ENCODE results near the gene NLRP3.
"Not testable (repeated sequence)": the region's sequence is repeated elsewhere in the genome, so short reads cannot be mapped to it uniquely, and the experiment has no call there.

NLRP3 gene

DNA sequence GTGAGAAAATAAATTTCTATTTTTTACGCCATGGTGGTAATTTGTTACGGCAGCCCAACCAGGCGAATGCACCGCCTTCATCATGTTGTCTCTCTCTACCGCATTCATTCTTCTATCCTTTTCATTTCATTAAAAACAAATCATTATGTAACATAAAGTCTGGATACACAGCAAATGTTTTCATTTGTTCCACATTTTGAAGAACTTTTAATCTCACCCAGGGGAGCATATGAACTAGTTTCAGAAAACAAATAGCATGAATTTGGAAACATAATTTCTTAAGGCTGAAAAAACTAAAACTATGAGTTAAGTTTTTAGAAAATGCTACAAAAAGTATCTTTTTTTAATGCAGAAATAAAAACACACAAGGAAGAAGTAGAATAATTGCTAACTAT lies 53.2 kb downstream of the NLRP3 start:
- no peak for DNase-seq (ENCODE audit: low read depth in 2 of 2)

DNA sequence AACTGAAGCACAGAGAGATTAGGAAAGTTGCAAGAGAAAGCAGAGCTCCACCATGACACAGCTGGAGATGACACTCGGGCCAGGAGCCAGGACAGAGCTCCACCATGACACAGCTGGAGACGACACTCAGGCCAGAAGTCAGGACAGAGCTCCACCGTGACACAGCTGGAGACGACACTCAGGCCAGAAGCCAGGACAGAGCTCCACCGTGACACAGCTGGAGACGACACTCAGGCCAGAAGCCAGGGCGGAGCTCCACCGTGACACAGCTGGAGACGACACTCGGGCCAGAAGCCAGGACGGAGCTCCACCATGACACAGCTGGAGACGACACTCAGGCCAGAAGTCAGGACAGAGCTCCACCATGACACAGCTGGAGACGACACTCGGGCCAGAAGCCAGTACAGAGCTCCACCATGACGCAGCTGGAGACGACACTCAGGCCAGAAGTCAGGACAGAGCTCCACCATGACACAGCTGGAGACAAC lies 55.0 kb downstream of the NLRP3 start:
- DNase-seq (ENCODE audit: low read depth in 2 of 2): not testable (repeated sequence)

DNA sequence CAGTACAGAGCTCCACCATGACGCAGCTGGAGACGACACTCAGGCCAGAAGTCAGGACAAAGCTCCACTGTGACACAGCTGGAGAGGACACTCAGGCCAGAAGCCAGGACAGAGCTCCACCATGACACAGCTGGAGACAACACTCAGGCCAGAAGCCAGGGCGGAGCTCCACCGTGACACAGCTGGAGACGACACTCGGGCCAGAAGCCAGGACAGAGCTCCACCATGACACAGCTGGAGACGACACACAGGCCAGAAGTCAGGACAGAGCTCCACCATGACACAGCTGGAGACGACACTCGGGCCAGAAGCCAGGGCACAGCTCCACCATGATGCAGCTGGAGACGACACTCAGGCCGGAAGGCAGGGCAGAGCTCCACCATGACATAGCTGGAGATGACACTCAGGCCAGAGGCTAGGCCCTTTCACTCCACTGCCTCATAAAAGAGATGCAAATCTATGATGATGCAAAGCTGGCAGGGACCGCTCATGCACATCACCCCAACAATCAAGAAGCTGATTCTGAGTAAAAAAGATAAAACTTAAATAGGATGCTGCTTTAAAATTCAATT lies 55.6 kb downstream of the NLRP3 start:
- no peak for DNase-seq (ENCODE audit: low read depth in 2 of 2)

DNA sequence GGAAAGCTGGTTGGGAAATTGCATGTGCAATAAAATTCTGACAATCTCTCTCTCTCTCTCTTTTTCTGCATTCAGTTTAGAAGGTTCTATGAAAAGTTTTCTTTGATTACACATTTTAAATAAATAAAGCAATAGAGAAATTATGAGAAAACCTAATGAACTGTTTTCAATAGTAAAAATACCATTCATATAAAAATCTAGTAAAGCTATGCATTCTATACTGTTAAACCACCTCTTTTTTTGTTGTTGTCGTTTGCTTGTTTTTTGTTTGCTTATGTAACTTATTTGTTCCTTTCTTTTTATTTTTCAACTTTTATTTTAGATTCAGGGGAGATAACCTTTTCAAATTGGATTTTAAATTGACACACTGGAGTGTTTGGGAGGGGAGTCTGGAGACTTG lies 56.1 kb downstream of the NLRP3 start:
- no peak for DNase-seq (ENCODE audit: low read depth in 2 of 2)

DNA sequence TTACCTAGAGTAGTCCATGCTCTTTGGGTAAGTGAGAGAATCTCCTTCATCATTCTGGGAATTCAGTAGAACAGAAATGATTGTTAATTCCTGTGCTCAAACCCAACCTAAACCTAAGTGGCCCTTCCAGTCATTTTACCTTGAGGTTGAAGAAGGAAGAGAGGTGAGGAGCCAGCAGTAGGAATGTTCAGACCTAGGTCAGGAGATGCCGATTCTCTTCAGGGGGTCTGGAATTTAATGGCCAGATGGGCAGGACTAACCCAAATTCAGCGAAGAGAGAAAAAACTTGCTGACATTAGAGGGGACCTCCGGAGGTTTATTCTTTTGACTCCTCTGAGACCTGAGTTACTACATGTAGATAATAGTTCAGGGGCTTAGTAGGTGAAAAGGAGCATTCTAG lies 58.4 kb downstream of the NLRP3 start:
- DNase-seq (ENCODE audit: low read depth in 2 of 2): no peak

DNA sequence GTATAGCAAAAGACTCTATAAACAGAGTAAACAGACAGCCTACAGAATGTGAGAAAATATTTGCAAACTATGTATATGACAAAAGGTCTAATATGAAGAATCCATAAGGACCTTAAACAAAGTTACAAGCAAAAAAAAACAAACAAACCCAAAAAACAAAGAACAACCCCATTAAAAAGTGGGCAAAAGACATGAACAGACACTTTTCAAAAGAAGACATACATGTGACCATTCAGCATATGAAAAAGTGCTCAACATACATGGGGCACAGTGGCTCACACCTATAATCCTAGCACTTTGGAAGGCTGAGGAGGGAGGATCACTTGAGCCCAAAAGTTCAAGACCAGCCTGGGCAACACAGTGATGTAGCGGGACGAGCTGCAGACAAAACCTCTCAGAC lies 59.8 kb downstream of the NLRP3 start:
- no peak for DNase-seq (ENCODE audit: low read depth in 2 of 2)

DNA sequence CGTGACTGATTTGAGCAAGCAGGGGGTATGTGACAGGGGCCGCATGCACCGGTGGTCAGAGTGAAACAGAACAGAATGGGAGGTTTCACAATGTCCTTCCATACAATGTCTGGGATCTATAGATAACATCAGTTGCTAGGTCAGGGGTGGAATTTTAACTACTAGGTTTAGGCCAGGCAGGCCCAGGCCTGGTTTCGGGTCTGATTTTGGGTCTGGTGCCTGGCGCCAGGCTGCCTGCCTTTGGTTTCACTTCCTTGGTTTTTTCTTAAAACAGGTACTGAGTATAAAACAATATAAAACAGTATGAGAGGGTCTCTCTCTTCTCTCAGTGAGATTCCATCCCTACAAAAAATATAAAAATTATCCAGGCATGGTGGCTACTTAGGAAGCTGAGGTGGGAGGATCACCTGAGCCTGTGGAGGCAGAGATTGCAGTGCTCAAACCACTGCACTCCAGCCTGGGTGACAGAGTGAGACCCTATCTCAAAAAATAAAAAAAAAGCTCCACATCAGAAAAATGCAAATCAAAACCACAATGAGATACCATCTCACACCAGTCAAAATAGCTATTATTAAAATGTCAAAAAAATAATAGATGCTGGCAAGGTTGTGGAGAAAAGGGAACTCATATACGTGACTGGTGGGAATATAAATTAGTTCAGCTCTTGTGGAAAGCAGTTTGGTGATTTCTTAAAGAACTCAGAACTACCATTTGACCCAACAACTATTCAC lies 60.5 kb downstream of the NLRP3 start:
- not testable (repeated sequence) for DNase-seq (ENCODE audit: low read depth in 2 of 2)

DNA sequence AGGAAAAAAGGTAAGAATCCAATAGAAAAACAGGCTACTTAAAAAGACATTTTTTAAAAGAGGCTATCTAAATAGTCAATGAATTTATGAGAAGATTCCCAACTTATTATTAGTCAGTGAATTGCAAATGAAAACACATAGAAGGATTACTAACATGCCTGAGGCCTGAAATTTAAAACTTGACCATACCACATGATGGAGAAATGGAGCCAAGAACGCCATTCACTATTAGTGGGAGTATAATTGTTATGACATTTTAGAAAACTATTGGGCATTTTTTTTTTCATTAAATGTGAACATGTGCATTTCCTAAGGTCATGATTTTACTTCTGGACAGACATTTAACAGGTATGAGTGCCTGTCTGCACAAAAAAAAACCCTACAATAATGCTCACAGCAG lies 66.8 kb downstream of the NLRP3 start:
- no peak for DNase-seq (ENCODE audit: low read depth in 2 of 2)

DNA sequence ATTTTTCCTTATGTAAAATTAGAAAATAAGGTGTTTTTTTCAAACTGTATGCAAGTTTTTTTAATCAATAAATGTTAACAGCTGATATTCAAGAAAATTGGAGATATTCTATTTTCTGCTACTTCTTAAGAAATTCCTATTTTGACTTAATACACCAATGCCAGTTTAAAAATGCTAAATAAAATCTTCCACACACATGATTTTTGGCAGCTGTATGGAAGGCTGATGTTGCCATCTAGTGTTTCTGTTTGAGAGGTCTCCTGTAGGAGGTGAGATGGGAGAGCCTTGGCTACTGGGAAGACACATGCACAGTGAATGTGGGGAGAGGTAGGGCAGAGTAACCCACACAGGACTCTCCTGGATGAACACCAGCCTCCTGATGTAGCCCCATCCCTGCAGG lies 71.1 kb downstream of the NLRP3 start:
- no peak for DNase-seq (ENCODE audit: low read depth in 2 of 2)

DNA sequence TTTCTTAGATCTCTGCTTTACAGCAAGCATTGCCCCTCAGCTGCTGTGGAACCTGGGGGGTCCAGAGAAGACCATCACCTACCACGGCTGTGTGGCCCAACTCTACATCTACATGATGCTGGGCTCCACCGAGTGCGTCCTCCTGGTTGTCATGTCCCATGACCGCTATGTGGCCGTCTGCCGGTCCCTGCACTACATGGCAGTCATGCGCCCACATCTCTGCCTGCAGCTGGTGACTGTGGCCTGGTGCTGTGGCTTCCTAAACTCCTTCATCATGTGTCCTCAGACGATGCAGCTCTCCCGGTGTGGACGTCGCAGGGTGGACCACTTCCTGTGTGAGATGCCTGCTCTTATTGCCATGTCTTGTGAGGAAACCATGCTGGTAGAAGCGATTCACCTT lies 75.4 kb downstream of the NLRP3 start:
- no peak for DNase-seq (ENCODE audit: low read depth in 2 of 2)

DNA sequence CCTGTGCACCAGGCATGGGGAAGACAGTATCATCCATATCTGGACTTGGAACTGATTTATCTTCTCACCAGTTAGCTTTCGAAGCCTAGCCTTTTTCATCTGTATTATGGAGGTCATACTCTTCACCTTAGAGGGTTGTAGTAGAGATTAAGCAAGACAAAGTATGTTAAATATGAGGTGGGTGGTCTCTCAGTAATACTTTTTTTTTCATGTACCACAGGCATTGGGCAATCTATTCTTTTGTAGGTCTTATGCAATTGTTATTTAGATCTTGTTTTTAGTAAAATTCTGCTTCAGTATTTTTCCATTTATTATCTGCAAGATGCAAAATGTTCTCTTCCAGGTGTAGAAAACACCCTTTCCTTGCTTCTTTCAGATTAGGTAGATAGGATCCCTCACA lies 77.1 kb downstream of the NLRP3 start:
- no peak for DNase-seq (ENCODE audit: low read depth in 2 of 2)

DNA sequence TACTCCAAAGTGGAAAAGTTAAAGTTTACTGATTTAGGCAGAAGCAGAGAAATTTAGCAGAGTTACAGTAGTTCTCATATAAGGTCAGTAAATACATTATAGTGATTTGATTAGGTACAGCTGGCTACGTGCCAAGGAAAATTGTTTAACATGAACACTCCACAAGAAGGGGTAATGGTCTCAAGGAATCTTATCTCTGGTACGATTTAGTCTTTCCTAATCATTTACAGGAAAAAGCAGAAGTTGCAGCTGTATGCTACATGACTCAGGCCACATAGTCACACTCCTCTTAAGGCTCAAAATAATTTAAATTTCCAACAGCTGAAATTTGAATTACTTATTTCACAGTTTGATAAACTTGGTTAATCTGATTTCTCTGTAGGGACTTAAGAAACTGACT lies 78.8 kb downstream of the NLRP3 start:
- DNase-seq (ENCODE audit: low read depth in 2 of 2): no peak

DNA sequence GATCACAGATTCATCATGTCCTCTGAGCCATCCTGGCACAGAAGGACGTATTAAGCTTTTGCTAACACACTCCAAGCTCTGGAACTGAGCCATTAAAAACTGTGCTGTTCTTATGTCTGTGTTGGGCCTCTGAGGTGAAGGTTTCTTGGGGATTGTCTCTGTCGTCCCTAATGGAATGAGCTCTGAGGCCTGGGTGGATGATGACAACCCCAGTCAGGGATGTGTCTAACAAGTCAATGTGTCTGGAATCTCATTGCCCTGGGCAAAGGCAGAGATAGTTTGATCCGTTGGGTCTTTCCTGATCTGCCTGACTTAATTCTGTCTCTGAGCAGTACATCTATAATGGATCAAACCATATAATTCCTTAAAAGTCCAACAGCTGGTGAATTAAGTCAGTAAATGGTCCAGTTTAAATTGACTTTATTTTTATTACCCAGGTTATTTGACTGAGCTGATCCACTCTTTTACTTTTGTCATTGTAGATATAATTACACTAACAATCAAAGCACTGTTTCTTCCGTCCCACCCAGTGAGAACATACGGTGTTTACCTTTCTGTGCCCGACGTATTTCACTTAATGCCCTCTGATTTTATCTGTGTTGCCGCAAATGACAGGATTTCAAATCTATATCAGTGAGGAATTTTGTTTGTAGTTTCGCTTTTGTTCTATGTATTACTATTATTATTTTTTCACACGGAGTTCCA lies 80.8 kb downstream of the NLRP3 start:
- DNase-seq (ENCODE audit: low read depth in 2 of 2): no peak
